VCaP (cell line): ENCODE measurements around the gene DDR1.
"Not testable (repeated sequence)": the region's sequence is repeated elsewhere in the genome, so short reads cannot be mapped to it uniquely, and the experiment has no call there.

Source experiments
- H3K27ac ChIP-seq: fragments of 450-650 bp; 2 replicates; pipeline ENCODE4 v1.5.1; 2017
- TF ChIP-seq, protein P1 (sequence below): fragments of 450-650 bp; conservative IDR thresholded peaks from 2 replicates; pipeline ENCODE4 v1.5.1; 2017; ENCODE audit warnings: mild to moderate bottlenecking, moderate library complexity

The DDR1 gene

GRCh38 chr6:30870546-30870945 is 13.8 kb upstream of the DDR1 start:
- TF ChIP-seq, protein P1, sequence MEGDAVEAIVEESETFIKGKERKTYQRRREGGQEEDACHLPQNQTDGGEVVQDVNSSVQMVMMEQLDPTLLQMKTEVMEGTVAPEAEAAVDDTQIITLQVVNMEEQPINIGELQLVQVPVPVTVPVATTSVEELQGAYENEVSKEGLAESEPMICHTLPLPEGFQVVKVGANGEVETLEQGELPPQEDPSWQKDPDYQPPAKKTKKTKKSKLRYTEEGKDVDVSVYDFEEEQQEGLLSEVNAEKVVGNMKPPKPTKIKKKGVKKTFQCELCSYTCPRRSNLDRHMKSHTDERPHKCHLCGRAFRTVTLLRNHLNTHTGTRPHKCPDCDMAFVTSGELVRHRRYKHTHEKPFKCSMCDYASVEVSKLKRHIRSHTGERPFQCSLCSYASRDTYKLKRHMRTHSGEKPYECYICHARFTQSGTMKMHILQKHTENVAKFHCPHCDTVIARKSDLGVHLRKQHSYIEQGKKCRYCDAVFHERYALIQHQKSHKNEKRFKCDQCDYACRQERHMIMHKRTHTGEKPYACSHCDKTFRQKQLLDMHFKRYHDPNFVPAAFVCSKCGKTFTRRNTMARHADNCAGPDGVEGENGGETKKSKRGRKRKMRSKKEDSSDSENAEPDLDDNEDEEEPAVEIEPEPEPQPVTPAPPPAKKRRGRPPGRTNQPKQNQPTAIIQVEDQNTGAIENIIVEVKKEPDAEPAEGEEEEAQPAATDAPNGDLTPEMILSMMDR: no peak
- H3K27ac ChIP-seq: no peak overlapping the region

GRCh38 chr6:30871592-30872183 is 12.6 kb upstream of the DDR1 start:
- no peak overlapping the region for H3K27ac ChIP-seq
- TF ChIP-seq, protein P1: no peak

DNA sequence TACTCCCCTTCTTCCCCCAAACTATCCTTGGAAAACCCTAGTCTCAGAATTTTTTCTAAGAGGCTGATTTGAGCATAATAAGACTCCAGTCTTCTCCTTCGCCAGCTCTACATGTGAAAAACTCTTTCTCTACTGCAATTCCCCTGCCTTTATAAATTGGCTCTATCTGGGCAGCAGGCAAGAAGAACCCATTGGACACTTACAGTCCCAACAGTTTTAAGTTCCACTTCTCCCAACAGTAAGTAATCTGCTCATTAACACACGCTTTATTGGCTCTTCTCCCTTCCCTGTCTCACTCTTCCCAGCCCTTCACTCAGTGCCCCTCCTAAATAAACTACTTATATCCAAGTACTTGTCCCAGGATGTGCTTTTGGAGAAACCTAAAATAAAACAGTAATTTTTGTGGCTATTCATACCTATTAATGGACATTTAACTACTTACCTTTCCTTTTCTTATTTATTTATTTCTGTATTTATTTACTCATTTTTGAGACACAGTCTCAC is 11.1 kb upstream of the DDR1 start:
- TF ChIP-seq, protein P1: no peak
- H3K27ac ChIP-seq: no peak overlapping the region

- H3K27ac ChIP-seq: not testable (repeated sequence)
These were observed 10.5 kb upstream of the DDR1 start for GRCh38 chr6:30873795-30874194.

GRCh38 chr6:30875244-30876038 is 8.9 kb upstream of the DDR1 start:
- no peak overlapping the region for H3K27ac ChIP-seq
- TF ChIP-seq, protein P1: no peak

GRCh38 chr6:30876039-30876730 is 8.1 kb upstream of the DDR1 start:
- no peak overlapping the region for H3K27ac ChIP-seq
- TF ChIP-seq, protein P1: no peak

DNA sequence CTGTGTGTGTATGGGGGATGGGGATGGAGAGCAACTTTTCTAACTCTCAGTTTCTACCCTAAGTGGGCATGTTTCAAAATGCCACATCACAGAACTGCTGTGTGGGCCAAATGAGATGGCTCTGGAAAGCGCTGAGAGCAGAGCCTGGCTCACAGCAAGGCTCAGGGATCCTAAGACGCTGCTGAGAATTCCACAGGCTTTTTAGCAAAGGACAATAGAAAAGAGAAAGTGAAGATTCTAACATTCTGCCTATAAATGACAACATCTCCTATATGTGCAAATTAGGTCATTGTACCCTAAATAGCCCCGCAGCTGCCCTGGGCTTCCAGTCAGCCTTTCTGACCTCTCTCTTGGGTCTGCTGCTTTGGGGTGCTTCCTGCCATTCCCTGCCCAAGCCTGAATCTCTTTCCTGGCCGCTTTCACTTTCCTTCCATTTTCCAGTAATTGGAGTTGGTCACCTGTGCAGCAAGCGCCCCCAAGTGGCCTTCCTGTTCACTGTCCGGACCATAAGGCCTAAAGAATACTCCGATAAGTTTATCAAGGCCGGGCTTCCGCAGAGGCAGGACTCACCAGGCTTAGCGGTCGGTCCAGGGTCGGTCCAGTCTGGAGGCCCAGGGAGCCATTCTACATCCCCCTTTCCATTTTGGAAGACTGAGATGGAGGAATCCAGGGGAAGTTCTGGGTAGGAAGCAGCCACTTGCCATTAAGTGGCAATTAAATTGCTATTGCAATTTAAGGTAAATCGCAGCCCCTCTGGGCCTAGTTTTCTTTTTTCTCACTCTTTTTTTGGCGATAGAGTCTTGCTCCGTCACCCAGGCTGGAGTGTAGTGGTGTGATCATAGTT is 6.7 kb upstream of the DDR1 start:
- H3K27ac ChIP-seq: peak overlapping the region; percentile 56
- TF ChIP-seq, protein P1: peak; percentile 95
